Kidney (tissue), 14 donors: ENCODE results near the gene MMS22L. TPM values are rescaled to one million over a fixed set of nuclear protein-coding genes. Genes with fewer than 3 reads are reported as not detected.
A peak's percentile ranks its signal among the peaks of the same experiment; 100 is the strongest.

Source experiments
- DNase-seq, 5 donors: peaks; one replicate each; pipeline ENCODE4 v3.0.0-alpha.2; 2013 to 2020
- FAIRE-seq: peaks from 2 replicates; lab custom pipeline; 2012; peaks lifted over from hg19 to GRCh38; lab: Jason Lieb, UNC
- H3K27ac ChIP-seq, 2 donors: one replicate each; pipeline ENCODE4 v1.7.0; 2013; ENCODE audit warnings: low read depth in 2 of 2, low read length in 2 of 2, inconsistent platforms in 1 of 2
- H3K27me3 ChIP-seq: one replicate; pipeline ENCODE4 v1.7.1; 2013; ENCODE audit warnings: low read length, inconsistent platforms; ENCODE audit not compliant: control insufficient read depth, insufficient read depth
- H3K36me3 ChIP-seq, 3 donors: one replicate each; pipeline versions ENCODE4 v1.7.0 to v1.7.1; 2013; ENCODE audit warnings: low read length in 3 of 3, control low read depth in 1 of 3, inconsistent platforms in 1 of 3; ENCODE audit not compliant: insufficient read depth in 3 of 3, control insufficient read depth in 2 of 3
- H3K4me1 ChIP-seq, 3 donors: one replicate each; pipeline versions ENCODE4 v1.7.0 to v1.7.1; 2013; ENCODE audit warnings: low read length in 3 of 3, inconsistent platforms in 1 of 3, low read depth in 1 of 3; ENCODE audit not compliant: control insufficient read depth in 2 of 3, insufficient read depth in 2 of 3
- H3K4me3 ChIP-seq, 3 donors: one replicate each; pipeline versions ENCODE4 v1.7.0 to v1.8.1; 2013; ENCODE audit warnings: low read length in 3 of 3, control low read depth in 1 of 3, inconsistent platforms in 1 of 3
- H3K9ac ChIP-seq, 3 donors: one replicate each; pipeline versions ENCODE4 v1.7.0 to v1.7.1; 2013; ENCODE audit warnings: low read length in 3 of 3, control low read depth in 1 of 3, inconsistent platforms in 1 of 3
- H3K9me3 ChIP-seq, 3 donors: one replicate each; pipeline versions ENCODE4 v1.7.0 to v1.7.1; 2013; ENCODE audit warnings: low read length in 3 of 3, control low read depth in 1 of 3, inconsistent platforms in 1 of 3; ENCODE audit not compliant: control insufficient read depth in 2 of 3, insufficient read depth in 1 of 3
- intact Hi-C: fragments of 100-400 bp; cut with DNase I; formaldehyde crosslinking; loops from one replicate; pipeline ENCODE4 v1.11.1; 2022
- polyA plus RNA-seq: library from polyadenylated mRNA; stranded (reverse); fragments of 350-450 nt; fragmentation: Illumina TruSeq; extraction: RNeasy Lipid Tissue Mini Kit (QIAGEN cat#74804); gene quantifications from one replicate; pipeline ENCODE4 v1.2.3, GENCODE V29; 2014; ENCODE audit warnings: low read depth, low replicate concordance; ENCODE audit not compliant: insufficient read depth
- total RNA-seq: library from RNA; stranded (reverse); fragmentation: NEBNext Ultra II Directional; extraction: Animal tissue kit (Norgen Biotek cat#: 25700); gene quantifications from one replicate; pipeline ENCODE4 v1.2.1, GENCODE V29; 2021
- TF ChIP-seq, protein P1 (sequence below): IDR thresholded peaks from 3 replicates; pipeline ENCODE4 v1.5.1; 2012; ENCODE audit warnings: mild to moderate bottlenecking, moderate library complexity, borderline replicate concordance; ENCODE audit not compliant: insufficient read depth; ENCODE audit errors: extremely low read depth
- donor health status: control.
- donor health status: control.
- donor health status: control.
- donor health status: control.
- donor health status: control.
- donor health status: DM: yes; HTN: yes; CAD: no.
- donor health status: Normal renal cell carcinoma (clear cell type).

Gene MMS22L
- total and polyA plus RNA-seq, 2 donors from 2014 or later: 1.7 to 9.5 TPM

DNA sequence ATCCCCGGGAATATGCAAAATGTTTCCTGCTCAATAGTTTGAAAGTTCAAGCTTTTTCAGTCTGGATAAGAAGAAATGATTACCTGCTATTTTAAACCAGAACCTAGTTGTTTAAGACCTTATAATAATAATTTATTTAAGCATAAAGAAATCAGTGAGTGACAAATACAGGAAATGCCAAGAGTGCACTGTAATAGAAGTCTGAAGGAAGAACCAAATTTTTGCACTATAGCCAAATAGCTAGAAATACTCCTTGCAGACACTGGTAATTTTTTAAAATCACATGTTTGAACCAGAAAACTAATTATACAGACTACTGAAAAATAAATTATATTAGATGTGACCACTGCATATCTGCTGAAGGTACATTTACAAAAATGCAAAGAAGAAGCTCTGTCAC, 93.2 kb downstream of the MMS22L start:
- TF ChIP-seq, protein P1, sequence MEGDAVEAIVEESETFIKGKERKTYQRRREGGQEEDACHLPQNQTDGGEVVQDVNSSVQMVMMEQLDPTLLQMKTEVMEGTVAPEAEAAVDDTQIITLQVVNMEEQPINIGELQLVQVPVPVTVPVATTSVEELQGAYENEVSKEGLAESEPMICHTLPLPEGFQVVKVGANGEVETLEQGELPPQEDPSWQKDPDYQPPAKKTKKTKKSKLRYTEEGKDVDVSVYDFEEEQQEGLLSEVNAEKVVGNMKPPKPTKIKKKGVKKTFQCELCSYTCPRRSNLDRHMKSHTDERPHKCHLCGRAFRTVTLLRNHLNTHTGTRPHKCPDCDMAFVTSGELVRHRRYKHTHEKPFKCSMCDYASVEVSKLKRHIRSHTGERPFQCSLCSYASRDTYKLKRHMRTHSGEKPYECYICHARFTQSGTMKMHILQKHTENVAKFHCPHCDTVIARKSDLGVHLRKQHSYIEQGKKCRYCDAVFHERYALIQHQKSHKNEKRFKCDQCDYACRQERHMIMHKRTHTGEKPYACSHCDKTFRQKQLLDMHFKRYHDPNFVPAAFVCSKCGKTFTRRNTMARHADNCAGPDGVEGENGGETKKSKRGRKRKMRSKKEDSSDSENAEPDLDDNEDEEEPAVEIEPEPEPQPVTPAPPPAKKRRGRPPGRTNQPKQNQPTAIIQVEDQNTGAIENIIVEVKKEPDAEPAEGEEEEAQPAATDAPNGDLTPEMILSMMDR: no peak
- Histone ChIP-seq H3K27me3 (no peaks in the 10 kb centered on the region), H3K4me3 (no peak overlapping the region), H3K27ac (no peak overlapping the region), H3K9me3 (no peaks in the 10 kb centered on the region), H3K36me3 (no peaks in the 10 kb centered on the region), H3K4me1 (no peaks in the 10 kb centered on the region), H3K9ac (no peak overlapping the region)
- DNase-seq: no peak
- intact Hi-C loops: no loop called here
- FAIRE-seq: no peak

DNA sequence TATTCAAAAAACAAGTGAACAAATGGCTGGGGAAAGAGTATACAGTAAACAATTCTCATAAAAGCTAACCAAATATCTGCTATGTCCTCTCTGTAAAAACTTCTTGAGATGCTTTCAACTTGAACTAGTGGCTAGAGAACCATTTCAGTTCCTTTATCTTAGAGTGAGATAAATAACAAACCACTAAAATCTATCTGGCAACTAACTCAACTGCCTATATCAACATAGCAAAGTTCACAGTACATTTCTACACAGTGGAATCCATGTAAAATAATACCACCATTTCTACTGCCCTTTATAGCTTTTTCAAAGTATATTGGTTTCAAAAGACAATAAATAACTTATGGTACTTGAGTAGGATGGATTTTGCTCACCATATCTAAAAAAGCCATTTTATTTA, 95.1 kb downstream of the MMS22L start:
- intact Hi-C loops: no loop called here
- no peak for FAIRE-seq

DNA sequence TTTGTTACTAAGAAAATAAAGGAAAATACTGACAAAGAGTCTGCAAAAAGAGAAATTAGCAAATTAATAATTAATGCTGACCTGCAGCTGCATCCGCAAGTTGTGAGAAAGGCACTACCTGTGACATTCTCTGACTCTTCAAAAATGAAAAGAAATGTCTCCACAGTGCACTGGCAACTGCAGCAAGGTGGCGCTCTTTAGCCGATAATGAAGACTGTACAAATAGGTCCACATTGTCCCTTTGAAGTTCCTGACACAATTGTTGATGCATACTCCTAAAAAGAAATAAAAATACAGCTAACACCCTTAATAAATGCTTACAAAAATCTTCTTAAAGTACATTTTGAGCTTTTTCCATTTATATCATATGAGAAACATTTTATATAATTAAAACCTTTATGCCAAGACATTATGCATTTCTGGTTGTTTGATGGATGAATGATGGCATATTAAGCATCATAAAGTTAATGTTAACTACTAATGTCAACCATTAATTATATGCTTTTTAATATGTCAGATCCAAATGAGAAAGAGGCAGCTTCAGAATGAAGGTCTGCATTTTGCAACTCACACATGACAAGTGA, 96.5 kb downstream of the MMS22L start:
- Histone ChIP-seq H3K9me3 (no peaks in the 10 kb centered on the region), H3K4me1 (no peaks in the 10 kb centered on the region), H3K36me3 (no peaks in the 10 kb centered on the region), H3K9ac (no peak overlapping the region), H3K4me3 (no peak overlapping the region), H3K27me3 (no peaks in the 10 kb centered on the region), H3K27ac (no peak overlapping the region)
- TF ChIP-seq, protein P1: peak; percentile 87
- FAIRE-seq (peak; percentile 68), DNase-seq (peak in 4 of 5 donors; percentile 55 to 89 (median 76))
- intact Hi-C loops: no loop called here

More for the DNA sequence above, 95.1 kb downstream of the MMS22L start:
- H3K4me1 ChIP-seq: no peaks in the 10 kb centered on the region
- H3K36me3 ChIP-seq: no peaks in the 10 kb centered on the region
- TF ChIP-seq, protein P1: no peak
- no peak overlapping the region for H3K4me3 ChIP-seq
- H3K27me3 ChIP-seq: no peaks in the 10 kb centered on the region
- no peak overlapping the region for H3K27ac ChIP-seq
- DNase-seq: no peak
- H3K9ac ChIP-seq: no peak overlapping the region
- H3K9me3 ChIP-seq: no peaks in the 10 kb centered on the region

DNA sequence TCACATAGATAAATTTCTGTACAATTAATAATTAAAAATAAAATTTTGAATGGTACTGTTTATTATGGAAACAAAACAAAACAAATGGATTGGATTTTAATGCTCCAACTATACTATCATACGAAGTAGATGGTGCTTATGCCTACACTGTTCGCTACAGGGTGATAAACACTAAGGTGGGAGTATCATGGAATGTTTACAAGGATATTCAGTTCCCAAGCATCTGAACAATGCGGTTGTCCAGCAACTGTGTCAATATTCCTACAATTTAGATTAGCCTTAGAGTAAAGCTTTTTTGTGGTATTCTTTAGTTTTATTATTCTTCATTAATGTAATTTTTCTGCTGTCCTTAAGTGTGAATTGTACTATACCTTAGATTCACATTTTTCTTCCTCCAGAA, 105.1 kb downstream of the MMS22L start:
- H3K9ac ChIP-seq: no peak overlapping the region
- TF ChIP-seq, protein P1: no peak
- FAIRE-seq: no peak

More for the DNA sequence above, 105.1 kb downstream of the MMS22L start:
- no peaks in the 10 kb centered on the region for H3K27me3 ChIP-seq
- H3K9me3 ChIP-seq: no peaks in the 10 kb centered on the region
- no peak overlapping the region for H3K27ac ChIP-seq
- no peak overlapping the region for H3K4me3 ChIP-seq
- DNase-seq: peak in 2 of 5 donors; percentile 48 to 50
- intact Hi-C loops: no loop called here
- H3K4me1 ChIP-seq: no peaks in the 10 kb centered on the region
- H3K36me3 ChIP-seq: no peaks in the 10 kb centered on the region
